NOMO-1 (cell line): ENCODE results near the gene SNRNP70.
A peak's percentile ranks its signal among the peaks of the same experiment; 100 is the strongest.
"Not testable (repeated sequence)": the region's sequence is repeated elsewhere in the genome, so short reads cannot be mapped to it uniquely, and the experiment has no call there.

Experiments
- DNase-seq, 2 experiments: peaks; one replicate each; lab custom pipeline; 2025; ENCODE audit not compliant: unreplicated experiment in 2 of 2; lab: John Stamatoyannopoulos, UW

The SNRNP70 gene

DNA sequence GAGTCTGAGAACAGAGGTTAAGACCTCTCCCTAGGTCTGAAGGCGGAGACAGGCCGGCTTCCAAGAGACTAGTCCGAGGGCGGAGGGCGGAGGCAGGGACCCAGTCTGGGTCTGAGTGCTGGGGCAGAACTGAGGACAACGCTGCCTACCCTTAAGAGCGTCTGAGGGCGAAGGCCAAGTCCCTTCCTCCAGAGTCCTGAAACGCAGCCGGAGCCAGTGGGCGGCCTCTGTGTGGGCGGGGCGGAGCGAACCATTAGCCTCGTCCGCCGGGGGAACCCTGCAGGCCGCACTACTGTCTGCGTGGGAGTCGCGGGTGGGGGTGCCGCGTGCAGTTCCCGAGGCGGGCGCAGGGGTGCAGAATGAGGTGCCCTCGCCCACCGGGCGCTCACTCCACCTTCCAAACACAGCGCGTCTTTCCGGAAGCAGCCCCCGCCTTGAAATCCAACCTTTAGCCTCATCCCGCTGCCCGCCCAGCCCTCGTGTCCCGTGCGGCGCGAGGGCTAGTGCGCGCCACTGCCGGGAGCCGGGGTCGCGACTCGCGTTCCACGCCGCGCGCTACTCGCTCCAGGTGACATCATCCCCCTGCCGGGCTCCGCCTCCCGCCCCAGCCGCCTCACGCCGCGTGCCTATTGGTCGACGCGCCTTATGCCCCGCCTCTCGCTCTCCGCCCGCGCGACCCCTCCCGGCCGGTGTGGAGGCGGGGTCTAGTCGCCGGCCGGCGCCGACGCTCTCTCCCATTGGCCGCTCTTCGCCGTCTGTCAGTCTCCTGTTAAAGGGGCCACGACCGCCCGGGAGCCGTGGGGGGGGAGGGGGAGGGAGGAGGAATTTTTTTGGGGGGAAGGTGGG lies 33.5 kb downstream of the SNRNP70 start, which contains the start of gene C19orf73:
C19orf73 (minus strand) TSS at position 579 of the 846 bp plus-strand sequence; CDS start at position 458, 121 bp downstream.
- DNase-seq, result peak; percentile 92 to 95

DNA sequence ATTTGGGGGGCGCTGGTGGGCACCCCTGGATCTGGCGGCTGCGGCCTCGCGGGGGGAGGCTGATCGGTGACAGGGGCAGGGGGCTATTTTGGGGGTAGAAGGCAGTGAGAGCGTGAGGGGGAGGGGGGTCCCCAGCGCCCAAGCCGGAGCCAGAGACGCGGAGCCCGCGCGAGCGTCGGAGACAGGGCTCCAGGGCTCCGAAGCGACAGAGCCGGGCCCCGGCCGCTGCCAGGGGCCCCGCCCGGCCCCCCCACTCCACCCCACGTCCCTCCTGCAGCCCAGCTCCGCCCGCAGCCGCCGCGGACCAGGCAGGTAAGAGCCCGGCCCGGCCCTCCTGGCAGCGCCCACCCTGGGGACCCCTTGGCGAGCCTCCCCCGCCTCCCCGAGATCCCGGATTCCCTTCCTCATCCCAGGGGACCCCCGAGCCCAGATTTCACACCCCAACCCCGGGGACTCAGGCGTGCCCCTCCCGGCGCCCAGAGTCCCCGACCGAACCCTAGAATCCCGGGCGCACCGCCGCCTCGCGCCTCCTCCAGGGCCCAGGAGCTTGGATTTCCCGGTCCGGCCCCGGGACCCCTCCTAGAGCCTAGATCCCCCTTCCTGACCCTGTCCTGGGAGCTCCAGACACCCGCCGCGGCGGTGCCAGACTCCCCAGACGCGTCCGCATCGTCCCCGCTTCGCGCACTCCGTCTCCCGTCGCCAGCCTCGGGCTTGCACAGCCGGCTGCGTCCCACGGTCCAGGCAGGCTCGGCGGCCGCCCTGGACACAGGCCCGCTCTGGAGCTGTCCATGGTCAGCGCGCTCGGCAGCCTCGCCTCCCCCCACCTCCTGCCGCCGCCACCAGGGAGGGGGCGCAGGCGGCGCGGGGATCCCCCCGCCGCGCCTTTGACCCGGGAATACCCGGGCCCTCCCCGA lies 34.4 kb downstream of the SNRNP70 start, which contains the start of gene PPFIA3:
PPFIA3 (plus strand) TSS at position 134 of the 914 bp plus-strand sequence. CDS start 8,330 bp downstream, outside the sequence.
- peak; percentile 3 to 10 for DNase-seq

DNA sequence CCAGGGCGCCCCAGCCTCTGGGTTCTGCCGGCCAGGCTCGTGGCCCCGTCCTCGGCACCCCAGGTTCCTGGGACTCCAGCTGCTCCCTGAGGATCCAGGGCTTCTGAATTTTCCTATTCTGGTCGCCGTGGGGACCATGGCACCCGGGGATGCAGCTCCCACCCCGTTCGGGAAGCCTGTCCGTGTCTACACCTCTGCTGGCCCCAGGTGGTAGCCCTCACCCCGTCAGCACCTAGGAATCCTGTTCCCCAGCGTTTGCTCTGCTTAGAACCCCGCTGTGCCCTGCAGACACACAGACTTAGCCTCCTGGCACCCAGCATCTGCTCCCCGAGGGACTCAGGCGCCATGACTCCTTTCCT lies 35.1 kb downstream of the SNRNP70 start:
- DNase-seq, result no peak

DNA sequence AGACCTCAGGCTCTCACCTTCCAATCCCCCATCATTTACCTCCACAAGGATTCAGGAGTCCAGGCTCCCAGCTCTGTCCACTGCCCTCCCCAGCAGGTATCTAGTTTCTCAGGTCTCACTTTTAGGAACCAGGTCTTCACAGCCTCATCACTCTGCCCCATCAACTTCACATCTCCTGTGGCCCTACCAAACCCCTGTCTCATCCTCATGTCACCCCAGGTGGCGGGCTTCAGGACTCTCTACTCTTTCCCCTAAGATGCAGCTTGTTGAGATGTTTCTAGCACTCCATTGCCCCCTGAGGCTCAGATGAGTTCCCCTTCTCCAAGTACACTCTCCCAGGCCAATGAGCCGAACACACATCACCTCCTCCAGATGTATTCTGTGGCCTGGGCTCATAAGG lies 35.6 kb downstream of the SNRNP70 start:
- DNase-seq, result no peak

DNA sequence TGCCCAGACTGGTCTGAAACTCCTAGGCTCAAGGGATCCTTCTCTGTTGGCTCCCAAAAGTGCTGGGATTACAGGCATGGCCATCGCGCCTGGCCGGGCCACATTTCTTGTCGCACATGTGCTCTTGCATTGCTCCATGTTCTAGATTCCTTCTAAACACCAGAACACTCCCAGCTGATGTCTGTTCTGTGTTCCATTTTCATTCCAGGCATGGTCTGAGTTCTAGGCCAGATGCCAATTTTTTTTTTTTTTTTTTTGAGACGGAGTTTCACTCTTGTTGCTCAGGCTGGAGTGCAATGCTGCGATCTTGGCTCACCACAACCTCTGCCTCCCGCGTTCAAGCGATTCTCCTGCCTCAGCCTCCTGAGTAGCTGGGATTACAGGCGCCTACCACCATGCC lies 36.6 kb downstream of the SNRNP70 start:
- DNase-seq, result not testable (repeated sequence)

DNA sequence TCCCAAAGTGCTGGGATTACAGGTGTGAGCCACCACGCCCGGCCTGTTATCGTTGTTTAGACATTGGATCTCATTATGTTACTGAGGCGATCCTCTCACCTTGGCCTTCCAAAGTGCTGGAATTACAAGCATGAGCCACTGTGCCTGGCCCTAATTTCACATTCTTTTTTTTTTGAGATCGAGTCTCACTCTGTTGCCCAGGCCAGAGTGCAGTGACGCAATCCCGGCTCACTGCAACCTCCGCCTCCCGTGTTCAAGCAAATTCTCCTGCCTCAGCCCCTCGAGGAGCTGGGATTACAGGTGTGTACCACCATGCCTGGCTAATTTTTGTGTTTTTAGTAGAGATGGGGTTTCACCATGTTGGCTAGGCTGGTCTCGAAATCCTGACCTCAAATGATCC lies 38.0 kb downstream of the SNRNP70 start:
- not testable (repeated sequence) for DNase-seq

DNA sequence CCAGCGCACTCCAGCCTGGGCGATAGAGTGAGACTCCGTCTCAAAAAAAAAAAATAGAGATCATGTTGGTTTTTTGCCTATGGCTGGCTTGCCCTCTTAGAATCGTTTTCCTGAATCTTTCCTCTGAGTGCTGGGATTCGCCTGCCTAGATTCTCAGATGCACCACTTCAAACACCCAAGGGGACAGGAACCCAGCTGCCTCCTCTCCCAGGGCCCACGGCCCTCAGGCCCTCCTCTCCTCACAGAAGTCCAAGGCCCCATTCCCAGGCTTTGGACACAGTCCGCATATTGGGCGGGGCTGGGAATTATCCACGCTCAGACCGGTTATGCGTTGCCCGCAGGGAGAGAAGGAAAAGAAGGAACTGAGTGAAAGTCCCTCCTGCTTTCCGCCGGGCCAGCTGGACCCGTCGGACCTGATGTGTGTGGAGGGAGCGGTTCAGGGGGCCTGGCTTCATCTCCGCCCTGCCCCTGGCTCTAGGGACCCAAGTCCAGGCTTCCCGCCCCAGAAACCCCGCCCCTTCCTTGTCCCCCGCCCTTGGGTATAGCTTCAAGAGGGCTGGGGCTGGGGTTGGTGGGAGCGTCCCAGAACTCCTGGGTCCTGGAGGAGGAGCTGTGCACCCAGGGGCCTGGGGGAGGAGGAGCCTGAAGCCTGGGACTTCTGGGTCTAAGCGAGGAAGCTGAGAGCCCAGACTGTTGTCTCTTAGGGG lies 39.9 kb downstream of the SNRNP70 start:
- no peak for DNase-seq

DNA sequence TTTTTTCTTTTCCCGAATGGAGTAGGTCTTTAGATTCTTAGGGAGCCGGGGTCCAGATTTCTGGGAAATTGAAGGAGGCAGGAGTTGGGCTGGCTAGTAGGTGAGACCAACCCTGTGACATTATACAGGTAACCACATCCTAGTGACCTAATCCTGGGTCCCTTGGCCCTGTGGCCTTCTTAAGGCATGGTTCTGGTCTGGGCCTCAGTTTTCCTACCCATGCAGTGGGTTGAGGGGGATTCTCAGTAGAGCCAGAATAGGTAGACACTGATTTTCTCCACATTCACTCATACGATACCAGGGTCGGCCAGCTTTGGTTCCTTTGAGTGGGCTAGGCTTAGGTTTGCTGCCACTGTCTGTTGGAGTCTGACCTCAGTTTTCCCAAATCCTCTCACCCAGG lies 41.3 kb downstream of the SNRNP70 start:
- no peak for DNase-seq

DNA sequence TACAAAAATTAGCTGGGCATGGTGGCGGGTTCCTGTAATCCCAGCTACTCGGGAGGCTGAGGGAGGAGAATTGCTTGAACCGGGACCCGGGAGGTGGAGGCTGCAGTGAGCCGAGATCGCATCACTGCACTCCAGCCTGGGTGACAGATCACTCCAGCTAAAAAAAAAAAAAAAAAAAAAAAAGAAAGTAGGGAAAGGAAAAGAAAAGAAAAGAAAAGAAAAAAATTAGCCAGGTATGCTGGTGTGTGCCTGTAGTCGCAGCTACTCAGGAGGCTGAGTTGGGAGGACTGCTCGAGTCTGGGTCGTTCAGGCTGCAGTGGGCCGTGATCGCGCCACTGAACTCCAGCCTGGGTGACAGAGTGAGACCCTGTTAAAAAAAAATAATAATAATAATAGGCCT lies 42.0 kb downstream of the SNRNP70 start:
- DNase-seq, result not testable (repeated sequence)

DNA sequence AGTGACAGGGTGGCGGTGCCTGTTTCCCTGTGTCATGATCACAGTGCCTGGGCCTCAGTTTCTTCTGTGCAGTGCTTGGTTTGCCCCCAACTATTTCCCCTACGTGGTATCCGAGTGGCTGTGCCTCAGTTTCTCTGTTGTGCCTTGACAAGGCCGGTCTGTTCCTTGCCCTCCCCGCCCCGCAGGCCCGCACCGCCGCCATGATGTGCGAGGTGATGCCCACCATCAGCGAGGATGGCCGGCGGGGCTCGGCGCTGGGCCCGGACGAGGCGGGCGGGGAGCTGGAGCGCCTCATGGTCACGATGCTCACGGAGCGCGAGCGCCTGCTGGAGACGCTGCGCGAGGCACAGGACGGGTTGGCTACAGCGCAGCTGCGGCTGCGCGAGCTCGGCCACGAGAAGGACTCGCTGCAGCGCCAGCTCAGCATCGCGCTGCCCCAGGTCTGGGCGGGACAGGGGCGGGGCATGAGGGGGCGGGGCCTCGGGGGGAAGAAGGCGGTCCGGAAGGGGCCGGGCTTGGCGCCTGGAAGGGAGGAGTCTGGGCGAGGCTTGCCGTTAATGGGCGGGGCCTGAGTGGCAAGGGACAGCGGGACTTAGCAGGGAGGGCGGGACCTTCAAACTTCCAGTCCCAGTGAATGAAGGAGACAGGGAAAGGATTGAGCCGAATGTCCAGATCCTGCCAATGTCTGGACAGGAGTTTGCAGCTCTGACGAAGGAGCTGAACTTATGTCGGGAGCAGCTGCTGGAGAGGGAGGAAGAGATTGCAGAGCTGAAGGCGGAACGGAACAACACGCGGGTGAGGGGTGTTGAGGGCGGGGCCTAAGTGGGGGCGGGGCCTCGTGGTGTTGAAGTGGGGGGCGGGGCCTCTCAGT lies 42.7 kb downstream of the SNRNP70 start:
- DNase-seq, result peak; percentile 92 to 99

DNA sequence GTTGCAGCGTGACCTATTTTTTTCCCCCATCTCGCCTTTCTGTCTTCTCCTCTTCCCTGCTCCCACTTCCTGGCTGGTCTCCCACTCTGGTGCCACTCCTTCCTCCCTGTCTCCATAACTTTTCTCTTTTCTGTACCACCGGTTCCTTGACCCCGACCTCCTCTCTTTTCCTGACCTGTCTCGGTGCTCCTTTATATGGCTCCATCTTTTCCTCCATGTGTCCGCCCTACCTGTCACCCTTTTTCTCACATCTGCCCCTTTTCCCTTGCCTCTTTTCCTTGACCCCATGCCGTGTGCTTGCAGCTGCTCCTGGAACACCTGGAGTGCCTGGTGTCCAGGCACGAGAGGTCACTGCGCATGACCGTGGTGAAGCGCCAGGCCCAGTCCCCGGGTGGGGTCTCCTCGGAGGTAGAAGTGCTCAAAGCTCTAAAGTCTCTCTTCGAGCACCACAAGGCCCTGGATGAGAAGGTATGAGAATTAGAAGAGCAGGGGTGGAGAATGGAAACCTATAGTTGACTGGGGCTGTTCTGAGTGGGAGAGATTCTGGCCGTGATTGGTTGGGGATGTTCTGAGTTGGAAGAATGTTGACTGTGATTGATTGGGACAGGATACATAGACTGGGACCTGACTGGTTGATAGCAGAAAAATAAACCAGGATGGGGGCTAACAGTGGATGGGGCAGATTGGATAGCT lies 43.4 kb downstream of the SNRNP70 start:
- no peak for DNase-seq

DNA sequence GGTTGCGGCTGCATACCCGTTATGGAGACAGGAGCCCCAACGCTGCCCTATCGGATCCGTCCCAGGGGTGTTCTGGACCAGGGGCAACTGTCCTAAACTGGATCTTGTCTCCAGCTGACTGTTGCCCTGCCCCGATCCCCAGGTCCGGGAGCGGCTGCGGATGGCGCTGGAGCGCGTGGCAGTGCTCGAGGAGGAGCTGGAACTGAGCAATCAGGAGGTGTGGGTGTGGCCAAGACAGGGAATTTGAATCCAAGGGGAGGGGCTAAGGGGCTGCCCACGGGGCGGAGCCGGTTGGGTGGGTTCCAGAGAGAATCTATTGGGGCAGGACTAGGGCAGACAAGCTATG lies 44.0 kb downstream of the SNRNP70 start:
- no peak for DNase-seq

DNA sequence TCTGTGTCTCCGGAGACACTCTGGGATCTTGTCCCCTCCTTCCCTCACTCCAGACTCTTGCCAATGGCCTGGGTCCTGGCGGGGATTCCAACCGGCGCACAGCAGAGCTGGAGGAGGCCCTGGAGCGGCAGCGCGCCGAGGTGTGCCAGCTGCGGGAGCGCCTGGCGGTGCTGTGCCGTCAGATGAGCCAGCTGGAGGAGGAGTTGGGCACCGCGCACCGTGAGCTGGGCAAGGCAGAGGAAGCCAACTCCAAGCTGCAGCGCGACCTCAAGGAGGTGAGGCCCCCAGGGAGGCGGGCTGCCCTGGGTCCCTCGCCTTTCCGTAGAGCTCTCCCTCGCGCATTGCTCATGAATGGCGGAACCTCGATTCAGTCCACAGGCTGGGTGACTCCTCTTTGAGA lies 45.1 kb downstream of the SNRNP70 start:
- DNase-seq, result no peak

DNA sequence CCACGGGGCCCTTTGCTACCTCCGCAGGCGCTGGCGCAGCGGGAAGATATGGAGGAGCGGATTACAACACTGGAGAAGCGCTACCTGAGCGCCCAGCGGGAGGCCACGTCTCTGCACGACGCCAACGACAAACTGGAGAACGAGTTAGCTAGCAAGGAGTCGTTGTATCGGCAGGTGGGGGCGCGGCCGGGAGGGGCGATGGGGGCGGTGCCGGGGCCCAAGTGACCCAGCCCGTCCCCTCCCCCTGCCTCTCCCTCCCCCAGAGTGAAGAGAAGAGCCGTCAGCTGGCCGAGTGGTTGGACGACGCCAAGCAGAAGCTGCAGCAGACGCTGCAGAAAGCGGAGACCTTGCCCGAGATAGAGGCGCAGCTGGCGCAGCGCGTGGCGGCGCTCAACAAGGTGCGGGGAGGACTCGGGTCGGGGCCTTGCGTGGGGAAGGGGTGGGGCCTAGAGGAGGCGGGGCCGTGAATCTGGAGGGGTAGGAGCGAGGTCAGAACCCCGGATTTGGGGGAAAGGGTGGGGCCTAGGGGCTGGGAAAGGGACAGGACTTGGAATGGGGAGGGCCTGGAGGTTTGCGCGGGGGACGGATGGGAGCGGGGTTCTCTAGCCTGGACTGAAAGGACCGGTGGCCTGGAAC lies 47.8 kb downstream of the SNRNP70 start:
- no peak for DNase-seq

DNA sequence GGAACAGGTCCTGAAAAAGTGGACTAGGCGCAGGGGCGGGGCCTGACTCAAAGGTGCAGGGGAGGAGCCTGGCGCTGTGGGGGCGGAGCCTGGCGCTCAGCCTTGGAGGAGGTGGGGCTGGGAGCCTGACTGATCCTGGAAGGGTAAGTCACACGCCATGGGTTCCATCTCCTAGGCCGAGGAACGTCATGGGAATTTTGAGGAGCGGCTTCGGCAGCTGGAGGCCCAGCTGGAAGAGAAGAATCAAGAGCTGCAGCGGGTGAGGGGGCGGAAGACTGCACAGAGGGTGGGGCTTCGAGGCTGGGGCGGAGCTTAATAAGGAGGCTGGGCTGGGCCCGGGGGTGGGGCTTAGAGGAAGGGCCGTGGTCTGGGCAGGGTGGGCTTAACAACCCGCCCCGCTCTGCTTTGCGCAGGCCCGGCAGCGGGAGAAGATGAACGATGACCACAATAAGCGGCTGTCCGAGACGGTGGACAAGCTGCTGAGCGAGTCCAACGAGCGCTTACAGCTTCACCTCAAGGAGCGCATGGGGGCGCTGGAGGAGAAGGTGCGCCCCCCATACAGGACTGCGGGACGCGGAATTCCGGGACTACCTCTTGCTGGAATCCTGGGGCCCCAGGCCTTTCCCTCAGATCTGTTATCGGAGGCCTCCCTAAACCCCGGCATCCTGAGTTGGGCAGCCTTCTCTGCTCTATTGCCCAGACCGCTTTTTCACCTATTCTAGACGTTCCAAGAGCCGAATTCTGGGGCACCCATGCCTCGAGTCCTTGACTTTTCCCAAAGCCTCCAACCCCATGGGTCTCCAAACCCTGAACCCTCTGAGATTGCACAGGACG lies 48.6 kb downstream of the SNRNP70 start:
- no peak for DNase-seq

DNA sequence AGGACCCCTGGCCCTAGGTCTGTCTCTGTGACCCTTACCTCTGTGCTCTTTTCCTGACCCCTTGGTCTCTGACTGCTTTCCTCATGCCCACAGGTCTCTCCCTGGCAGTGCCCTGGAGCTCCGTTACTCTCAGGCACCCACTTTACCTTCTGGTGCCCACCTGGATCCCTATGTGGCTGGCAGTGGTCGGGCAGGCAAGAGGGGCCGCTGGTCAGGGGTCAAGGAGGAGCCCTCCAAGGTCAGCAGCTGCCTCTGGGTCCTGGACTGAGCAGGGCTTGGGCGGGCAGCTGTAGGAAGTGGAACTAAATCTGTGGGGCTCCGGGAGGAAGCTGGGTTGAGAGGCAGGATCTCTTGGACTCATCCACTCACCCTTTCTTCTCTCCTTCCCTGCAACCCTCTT lies 50.4 kb downstream of the SNRNP70 start:
- DNase-seq, result no peak

DNA sequence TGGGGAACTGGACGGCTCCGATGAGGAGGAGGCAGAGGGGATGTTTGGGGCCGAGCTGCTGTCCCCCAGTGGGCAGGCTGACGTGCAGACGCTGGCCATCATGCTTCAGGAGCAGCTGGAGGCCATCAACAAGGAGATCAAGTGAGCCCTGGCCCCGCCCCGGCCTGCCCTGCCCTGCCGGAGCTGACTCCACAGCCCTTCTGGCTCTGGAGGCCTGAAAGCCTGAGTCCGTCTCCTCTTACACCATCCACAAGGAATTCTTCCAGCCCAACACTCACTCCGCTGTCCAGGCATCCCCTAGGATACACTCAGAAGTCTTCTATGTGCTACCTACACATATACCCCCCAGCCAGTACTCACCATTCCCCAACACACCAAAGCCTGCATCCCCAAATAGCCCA lies 51.5 kb downstream of the SNRNP70 start:
- no peak for DNase-seq

DNA sequence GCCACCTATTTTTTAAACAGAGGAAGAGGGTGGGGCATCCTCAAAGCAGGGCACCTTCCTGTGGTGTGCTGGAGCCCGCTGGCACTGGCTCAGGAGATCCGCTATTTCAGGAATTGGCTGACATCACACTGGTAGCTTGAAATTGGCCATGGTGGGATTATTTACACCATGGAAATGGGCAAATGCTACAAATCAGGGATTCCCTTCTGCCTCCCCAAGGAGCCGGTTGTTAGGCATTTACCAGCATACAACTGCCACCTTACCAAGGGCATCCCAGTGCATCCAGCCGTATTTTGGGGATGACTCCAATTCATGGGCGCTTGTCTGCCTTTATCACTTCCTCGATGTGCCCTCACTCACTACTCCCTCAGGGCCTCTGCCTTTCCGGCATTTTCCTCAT lies 55.7 kb downstream of the SNRNP70 start:
- DNase-seq, result no peak
